Measurements from ENCODE around the gene ROR1. TPM values are rescaled to one million over a fixed set of nuclear protein-coding genes. Genes with fewer than 3 reads are reported as not detected.

ROR1 gene
- total and polyA plus RNA-seq, 2 of the 13 experiments (the other 11 are each of a cell fraction or from before 2014, with no cell fraction given), result 0.58 to 2.3 TPM

DNA sequence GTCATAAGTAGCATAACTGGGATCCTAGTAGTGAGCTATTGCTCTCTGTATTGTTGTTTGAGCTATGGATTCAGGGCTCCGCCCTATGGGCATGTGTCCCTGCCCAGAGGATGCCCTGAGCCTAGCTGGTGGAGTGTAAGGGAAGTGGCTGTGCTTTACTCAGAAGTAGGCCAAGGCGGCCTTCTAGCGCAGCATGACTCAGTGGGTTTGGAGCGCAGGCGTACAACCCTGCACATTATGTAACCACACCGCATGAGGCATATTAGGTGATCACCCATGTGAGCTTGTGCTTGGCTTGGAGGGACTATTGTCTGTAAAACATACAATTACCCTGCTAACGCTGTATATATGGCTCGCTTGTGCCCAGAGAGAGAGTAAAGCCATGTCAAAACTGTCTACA is 418.5 kb downstream of the ROR1 start (continued):
- TF ChIP-seq STAT6 (CRISPR knock-in tag; IDR thresholded peaks at IDR 0.05; ENCODE audit: borderline replicate concordance), result no peak
- no peak for TF ChIP-seq ZNF292 (CRISPR knock-in tag; IDR thresholded peaks at IDR 0.05; ENCODE audit: borderline replicate concordance, low read depth)
- no peak for TF ChIP-seq ATAD3A (CRISPR knock-in tag; IDR thresholded peaks at IDR 0.05)
- TF ChIP-seq, protein P1, sequence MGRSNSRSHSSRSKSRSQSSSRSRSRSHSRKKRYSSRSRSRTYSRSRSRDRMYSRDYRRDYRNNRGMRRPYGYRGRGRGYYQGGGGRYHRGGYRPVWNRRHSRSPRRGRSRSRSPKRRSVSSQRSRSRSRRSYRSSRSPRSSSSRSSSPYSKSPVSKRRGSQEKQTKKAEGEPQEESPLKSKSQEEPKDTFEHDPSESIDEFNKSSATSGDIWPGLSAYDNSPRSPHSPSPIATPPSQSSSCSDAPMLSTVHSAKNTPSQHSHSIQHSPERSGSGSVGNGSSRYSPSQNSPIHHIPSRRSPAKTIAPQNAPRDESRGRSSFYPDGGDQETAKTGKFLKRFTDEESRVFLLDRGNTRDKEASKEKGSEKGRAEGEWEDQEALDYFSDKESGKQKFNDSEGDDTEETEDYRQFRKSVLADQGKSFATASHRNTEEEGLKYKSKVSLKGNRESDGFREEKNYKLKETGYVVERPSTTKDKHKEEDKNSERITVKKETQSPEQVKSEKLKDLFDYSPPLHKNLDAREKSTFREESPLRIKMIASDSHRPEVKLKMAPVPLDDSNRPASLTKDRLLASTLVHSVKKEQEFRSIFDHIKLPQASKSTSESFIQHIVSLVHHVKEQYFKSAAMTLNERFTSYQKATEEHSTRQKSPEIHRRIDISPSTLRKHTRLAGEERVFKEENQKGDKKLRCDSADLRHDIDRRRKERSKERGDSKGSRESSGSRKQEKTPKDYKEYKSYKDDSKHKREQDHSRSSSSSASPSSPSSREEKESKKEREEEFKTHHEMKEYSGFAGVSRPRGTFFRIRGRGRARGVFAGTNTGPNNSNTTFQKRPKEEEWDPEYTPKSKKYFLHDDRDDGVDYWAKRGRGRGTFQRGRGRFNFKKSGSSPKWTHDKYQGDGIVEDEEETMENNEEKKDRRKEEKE (IDR thresholded peaks at IDR 0.05), result no peak
- no peak for TF ChIP-seq ZNF781 (CRISPR knock-in tag; IDR thresholded peaks at IDR 0.05; ENCODE audit: borderline replicate concordance, not compliant biosample characterization)
- no peak for TF ChIP-seq YEATS2 (CRISPR knock-in tag; IDR thresholded peaks at IDR 0.05; ENCODE audit: borderline replicate concordance)
- TF ChIP-seq, protein P2, sequence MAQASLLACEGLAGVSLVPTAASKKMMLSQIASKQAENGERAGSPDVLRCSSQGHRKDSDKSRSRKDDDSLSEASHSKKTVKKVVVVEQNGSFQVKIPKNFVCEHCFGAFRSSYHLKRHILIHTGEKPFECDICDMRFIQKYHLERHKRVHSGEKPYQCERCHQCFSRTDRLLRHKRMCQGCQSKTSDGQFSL (CRISPR knock-in tag; IDR thresholded peaks at IDR 0.05), result no peak
- TF ChIP-seq, protein P3, sequence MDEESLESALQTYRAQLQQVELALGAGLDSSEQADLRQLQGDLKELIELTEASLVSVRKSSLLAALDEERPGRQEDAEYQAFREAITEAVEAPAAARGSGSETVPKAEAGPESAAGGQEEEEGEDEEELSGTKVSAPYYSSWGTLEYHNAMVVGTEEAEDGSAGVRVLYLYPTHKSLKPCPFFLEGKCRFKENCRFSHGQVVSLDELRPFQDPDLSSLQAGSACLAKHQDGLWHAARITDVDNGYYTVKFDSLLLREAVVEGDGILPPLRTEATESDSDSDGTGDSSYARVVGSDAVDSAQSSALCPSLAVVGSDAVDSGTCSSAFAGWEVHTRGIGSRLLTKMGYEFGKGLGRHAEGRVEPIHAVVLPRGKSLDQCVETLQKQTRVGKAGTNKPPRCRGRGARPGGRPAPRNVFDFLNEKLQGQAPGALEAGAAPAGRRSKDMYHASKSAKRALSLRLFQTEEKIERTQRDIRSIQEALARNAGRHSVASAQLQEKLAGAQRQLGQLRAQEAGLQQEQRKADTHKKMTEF (CRISPR knock-in tag; IDR thresholded peaks at IDR 0.05), result no peak

Measured in HepG2 (cell line).